Right atrium auricular region (tissue), 2 donors: Measurements from ENCODE around the gene MSMP. TPM values are rescaled to one million over a fixed set of nuclear protein-coding genes. Genes with fewer than 3 reads are reported as not detected.

Experiments used
- DNase-seq: peaks from one replicate; pipeline ENCODE4 v3.0.0-alpha.2; 2019; ENCODE audit warnings: low spot score
- H3K27ac ChIP-seq, 2 donors: fragments of 200-600 bp; sonication (generic); 1 replicate in 1 of 2; 2 replicates in 1 of 2; pipeline ENCODE4 v1.5.1; 2016 to 2019
- H3K27me3 ChIP-seq, 2 donors: fragments of 200-600 bp; sonication (generic); one replicate each; pipeline versions ENCODE4 v1.5.1 to v1.6.0; 2017 to 2019
- H3K36me3 ChIP-seq: fragments of 200-600 bp; sonication (generic); one replicate; pipeline ENCODE4 v1.5.1; 2016
- H3K4me1 ChIP-seq, 2 donors: fragments of 200-600 bp; sonication (generic); one replicate each; pipeline versions ENCODE4 v1.5.1 to v1.6.0; 2017 to 2019
- H3K4me3 ChIP-seq, 2 donors: fragments of 200-600 bp; sonication (generic); 1 replicate in 1 of 2; 2 replicates in 1 of 2; pipeline ENCODE4 v1.5.1; 2017 to 2019; ENCODE audit warnings: mild to moderate bottlenecking in 1 of 2, moderate library complexity in 1 of 2
- H3K9me3 ChIP-seq, 2 donors: fragments of 200-600 bp; sonication (generic); one replicate each; pipeline ENCODE4 v1.5.1; 2019
- total RNA-seq, 2 donors: library from RNA; depleted of rRNA; stranded (reverse); fragments of >200 nt; gene quantifications; one replicate each; pipeline ENCODE4 v1.1.0, GENCODE V29; 2016
- TF ChIP-seq, protein P1 (sequence below), 2 donors: fragments of 200-600 bp; sonication (generic); IDR thresholded peaks; one replicate each; pipeline ENCODE4 v1.5.1; 2019; ENCODE audit warnings: antibody characterized with exemption in 2 of 2

The MSMP gene
- total RNA-seq, 2 donors from 2014 or later = not detected

DNA sequence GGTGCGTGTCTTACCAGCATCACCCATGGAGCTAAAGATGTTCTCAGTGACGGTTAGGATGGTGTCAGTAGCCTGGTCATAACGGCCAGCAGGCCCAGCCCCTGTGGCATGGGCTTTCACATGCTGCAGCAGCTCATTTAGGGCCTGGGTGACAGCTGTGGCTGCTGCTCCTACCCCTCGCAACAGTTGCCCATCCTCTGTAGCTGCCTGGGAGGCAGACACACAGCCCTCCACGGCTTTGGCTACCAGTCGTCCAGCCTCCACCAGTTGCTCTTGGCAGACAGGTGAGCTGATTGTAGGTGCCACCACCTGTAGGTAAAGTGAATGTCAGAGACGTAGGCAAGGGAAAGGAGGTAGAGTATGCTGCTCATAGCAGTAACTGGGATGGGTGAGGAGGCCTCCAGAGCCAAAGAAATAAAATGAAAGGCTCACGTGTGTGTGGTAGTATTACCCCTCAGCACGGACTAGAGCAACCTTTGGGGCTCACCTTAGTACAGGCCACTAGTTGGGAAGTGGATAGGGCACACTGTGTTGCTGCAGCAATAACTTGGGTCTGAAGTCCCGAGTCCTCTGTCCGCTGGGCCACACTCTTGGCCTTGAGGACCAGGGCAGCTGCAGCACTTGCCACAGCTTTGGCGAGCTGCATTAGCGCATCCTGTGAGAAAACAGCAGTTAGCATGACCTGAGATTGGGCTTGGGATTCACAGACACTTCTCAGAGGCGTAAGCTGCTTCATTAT lies 36.8 kb downstream of the MSMP start:
- TF ChIP-seq, protein P1, sequence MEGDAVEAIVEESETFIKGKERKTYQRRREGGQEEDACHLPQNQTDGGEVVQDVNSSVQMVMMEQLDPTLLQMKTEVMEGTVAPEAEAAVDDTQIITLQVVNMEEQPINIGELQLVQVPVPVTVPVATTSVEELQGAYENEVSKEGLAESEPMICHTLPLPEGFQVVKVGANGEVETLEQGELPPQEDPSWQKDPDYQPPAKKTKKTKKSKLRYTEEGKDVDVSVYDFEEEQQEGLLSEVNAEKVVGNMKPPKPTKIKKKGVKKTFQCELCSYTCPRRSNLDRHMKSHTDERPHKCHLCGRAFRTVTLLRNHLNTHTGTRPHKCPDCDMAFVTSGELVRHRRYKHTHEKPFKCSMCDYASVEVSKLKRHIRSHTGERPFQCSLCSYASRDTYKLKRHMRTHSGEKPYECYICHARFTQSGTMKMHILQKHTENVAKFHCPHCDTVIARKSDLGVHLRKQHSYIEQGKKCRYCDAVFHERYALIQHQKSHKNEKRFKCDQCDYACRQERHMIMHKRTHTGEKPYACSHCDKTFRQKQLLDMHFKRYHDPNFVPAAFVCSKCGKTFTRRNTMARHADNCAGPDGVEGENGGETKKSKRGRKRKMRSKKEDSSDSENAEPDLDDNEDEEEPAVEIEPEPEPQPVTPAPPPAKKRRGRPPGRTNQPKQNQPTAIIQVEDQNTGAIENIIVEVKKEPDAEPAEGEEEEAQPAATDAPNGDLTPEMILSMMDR (IDR thresholded peaks at IDR 0.05) = no peak
- H3K9me3 ChIP-seq = no peaks in the 10 kb centered on the region
- peaks cover 100% of the 10 kb centered on the region for H3K36me3 ChIP-seq
- no peak overlapping the region for H3K4me3 ChIP-seq
- H3K4me1 ChIP-seq = no peaks in the 10 kb centered on the region
- no peak overlapping the region for H3K27ac ChIP-seq
- no peak for DNase-seq
- H3K27me3 ChIP-seq = no peaks in the 10 kb centered on the region

DNA sequence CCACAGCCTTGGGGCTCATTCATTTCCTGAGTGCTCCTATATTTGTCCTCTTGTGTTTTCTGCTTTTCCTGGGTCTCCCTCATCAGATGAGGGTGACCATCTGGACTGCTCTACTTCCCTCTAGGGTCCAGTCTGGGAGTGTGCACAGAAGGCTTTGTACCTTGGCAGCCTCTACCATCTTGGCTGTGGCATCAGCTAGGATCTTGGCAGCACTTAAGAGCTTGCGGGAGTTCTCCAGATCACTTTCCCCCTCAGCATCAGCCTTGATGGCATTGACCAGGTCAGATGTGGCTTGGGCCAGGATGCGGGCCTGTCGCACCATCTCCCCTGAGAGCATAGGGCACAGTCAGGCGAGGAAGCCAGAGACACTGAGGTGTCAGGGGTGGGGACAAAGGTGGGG lies 37.8 kb downstream of the MSMP start:
- peaks cover 0 to 5% of the 10 kb centered on the region in 2 donors for H3K4me1 ChIP-seq
- TF ChIP-seq, protein P1 (IDR thresholded peaks at IDR 0.05) = no peak
- H3K9me3 ChIP-seq = no peaks in the 10 kb centered on the region
- H3K36me3 ChIP-seq = peaks cover 100% of the 10 kb centered on the region
- no peak overlapping the region for H3K4me3 ChIP-seq
- H3K27me3 ChIP-seq = no peaks in the 10 kb centered on the region
- no peak for DNase-seq
- no peak overlapping the region for H3K27ac ChIP-seq

DNA sequence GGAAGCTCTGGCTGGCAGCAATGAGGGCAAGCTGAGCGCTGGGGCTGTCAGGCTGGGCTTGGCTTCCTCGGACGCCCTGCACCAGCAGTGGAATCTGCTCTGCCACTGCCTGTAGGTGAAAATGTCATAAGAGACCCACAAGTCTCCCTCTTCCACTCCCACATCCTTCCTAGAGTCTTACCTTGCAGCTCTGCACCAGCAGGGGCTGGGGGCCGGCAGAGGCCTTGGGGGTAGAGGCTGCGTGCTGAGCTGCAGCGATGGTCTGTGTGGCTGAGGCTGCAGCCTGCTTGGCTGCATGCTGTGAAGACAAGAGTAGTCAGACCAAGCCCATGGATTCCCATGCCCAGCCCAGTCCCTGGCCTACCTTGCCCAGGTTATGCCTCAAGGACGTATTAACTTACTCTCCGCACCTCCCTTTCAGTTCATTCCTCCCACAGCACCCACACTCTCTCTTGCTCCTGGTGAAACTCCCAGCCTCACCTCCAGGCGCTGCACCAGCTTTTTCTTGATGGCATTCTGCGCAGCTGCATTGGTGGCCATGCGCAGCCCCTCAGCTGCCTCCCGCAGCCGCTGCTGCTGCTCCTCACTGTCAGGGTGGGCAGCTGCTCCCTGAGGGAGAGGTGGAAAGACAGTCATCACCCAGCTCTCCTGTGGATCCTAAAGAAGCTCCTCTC lies 39.4 kb downstream of the MSMP start:
- no peak overlapping the region for H3K27ac ChIP-seq

DNA sequence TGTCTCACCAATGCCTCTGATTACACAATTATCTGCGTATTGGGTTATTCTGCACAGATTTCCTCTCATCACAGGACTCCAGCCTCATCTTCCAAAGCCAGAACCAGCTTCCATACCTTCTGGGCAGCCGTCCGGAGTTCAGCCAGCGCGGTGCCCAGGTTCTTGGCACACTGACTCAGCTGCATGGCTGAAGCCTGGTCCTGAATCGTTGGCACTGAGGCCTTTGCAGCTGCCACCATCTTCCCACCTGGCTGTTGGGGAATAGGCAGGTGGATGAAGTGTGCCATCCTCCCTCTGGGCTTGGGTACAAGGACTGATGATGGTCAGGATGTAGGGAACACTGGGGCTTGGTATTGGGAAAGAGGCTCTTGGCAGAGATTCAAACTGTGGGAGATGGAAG lies 40.0 kb downstream of the MSMP start:
- Histone ChIP-seq H3K36me3 (peaks cover 99% of the 10 kb centered on the region), H3K4me1 (peaks cover 0 to 10% of the 10 kb centered on the region in 2 donors), H3K4me3 (no peak overlapping the region), H3K27ac (no peak overlapping the region), H3K9me3 (no peaks in the 10 kb centered on the region), H3K27me3 (no peaks in the 10 kb centered on the region)
- DNase-seq = no peak
- TF ChIP-seq, protein P1 (IDR thresholded peaks at IDR 0.05) = no peak

More for the DNA sequence above, 39.4 kb downstream of the MSMP start:
- peaks cover 99% of the 10 kb centered on the region for H3K36me3 ChIP-seq
- H3K27me3 ChIP-seq = no peaks in the 10 kb centered on the region
- TF ChIP-seq, protein P1 (IDR thresholded peaks at IDR 0.05) = no peak
- DNase-seq = no peak
- H3K9me3 ChIP-seq = no peaks in the 10 kb centered on the region
- peaks cover 0 to 10% of the 10 kb centered on the region in 2 donors for H3K4me1 ChIP-seq
- no peak overlapping the region for H3K4me3 ChIP-seq

DNA sequence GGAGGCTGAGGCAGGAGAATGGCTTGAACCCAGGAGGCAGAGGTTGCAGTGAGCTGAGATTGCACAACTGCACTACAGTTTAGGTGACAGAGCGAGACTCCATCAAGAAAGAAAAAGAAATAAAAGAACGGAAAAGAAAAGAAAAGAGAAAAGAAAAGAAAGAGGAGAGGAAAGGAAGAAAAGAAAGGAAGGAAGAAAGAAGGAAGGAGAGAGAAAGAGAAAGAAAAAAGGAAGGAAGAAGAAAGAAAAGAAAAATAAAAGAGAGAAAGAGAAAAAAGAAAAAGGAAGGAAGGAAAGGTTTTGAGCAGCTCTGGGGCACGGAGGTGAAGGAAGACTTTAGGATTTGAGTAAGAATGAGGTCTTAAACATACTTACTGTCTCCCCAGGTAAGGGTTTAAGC lies 40.5 kb downstream of the MSMP start:
- DNase-seq = no peak
- no peaks in the 10 kb centered on the region for H3K9me3 ChIP-seq
- no peak overlapping the region for H3K27ac ChIP-seq
- H3K27me3 ChIP-seq = no peaks in the 10 kb centered on the region
- H3K4me3 ChIP-seq = no peak overlapping the region
- H3K4me1 ChIP-seq = peaks cover 0 to 10% of the 10 kb centered on the region in 2 donors
- TF ChIP-seq, protein P1 (IDR thresholded peaks at IDR 0.05) = no peak
- peaks cover 99% of the 10 kb centered on the region for H3K36me3 ChIP-seq
